Neural cell (in vitro differentiated cells): Measurements from ENCODE around the gene MLLT1. TPM values are rescaled to one million over a fixed set of nuclear protein-coding genes. Genes with fewer than 3 reads are reported as not detected.

ENCODE experiments used
- H2AFZ ChIP-seq: fragments of 200-600, 300-800 bp; sonication (generic), shearing (Covaris generic); 2 replicates; pipeline ENCODE4 v1.6.0; 2014; ENCODE audit warnings: low read depth, mild to moderate bottlenecking, antibody characterized with exemption, low read length, moderate library complexity
- H3F3A ChIP-seq: fragments of 200-600 bp; shearing (Covaris generic); 2 replicates; pipeline ENCODE4 v1.6.1; 2016; ENCODE audit warnings: mild to moderate bottlenecking, moderate library complexity, mixed read lengths, antibody characterized with exemption, low read length; ENCODE audit not compliant: insufficient read depth, poor library complexity, severe bottlenecking
- H3K27ac ChIP-seq: fragments of 200-600, 300-800 bp; sonication (generic), shearing (Covaris generic); 2 replicates; pipeline ENCODE4 v1.5.1; 2014; ENCODE audit warnings: mild to moderate bottlenecking, low read length, moderate library complexity
- H3K27me3 ChIP-seq: fragments of 300-800, 200-600 bp; sonication (generic), shearing (Covaris generic); 2 replicates; pipeline ENCODE4 v1.6.0; 2014; ENCODE audit warnings: mild to moderate bottlenecking, low read depth, low read length, moderate library complexity; ENCODE audit not compliant: insufficient read depth
- H3K36me3 ChIP-seq: fragments of 300-800, 200-600 bp; sonication (generic), shearing (Covaris generic); 2 replicates; pipeline ENCODE4 v1.5.1; 2014; ENCODE audit warnings: mild to moderate bottlenecking, antibody characterized with exemption, low read length, moderate library complexity; ENCODE audit not compliant: insufficient read depth
- H3K4me2 ChIP-seq: fragments of 300-800, 200-600 bp; sonication (generic), shearing (Covaris generic); 2 replicates; pipeline ENCODE4 v1.6.0; 2014; ENCODE audit warnings: mild to moderate bottlenecking, low read length
- H3K4me3 ChIP-seq: fragments of 300-800, 200-600 bp; sonication (generic), shearing (Covaris generic); 2 replicates; pipeline ENCODE4 v1.5.1; 2014; ENCODE audit warnings: mild to moderate bottlenecking, low read length, moderate library complexity
- H3K79me2 ChIP-seq: fragments of 200-600 bp; shearing (Covaris generic); replicated peaks from 2 replicates; pipeline ENCODE4 v1.6.0; 2014; ENCODE audit warnings: mild to moderate bottlenecking, low read length, moderate library complexity; ENCODE audit not compliant: insufficient read depth
- H3K9ac ChIP-seq: fragments of 300-800, 200-600 bp; sonication (generic), shearing (Covaris generic); 2 replicates; pipeline ENCODE4 v1.6.1; 2016; ENCODE audit warnings: mild to moderate bottlenecking, low read length, mixed read lengths
- H3K9me2 ChIP-seq: fragments of 200-600 bp; shearing (Covaris generic); 2 replicates; pipeline ENCODE4 v1.6.1; 2016; ENCODE audit warnings: mild to moderate bottlenecking, low read length, mixed read lengths; ENCODE audit not compliant: insufficient read depth
- H3K9me3 ChIP-seq: fragments of 200-600, 300-800 bp; sonication (generic), shearing (Covaris generic); 2 replicates; pipeline ENCODE4 v1.6.1; 2016; ENCODE audit warnings: mild to moderate bottlenecking, mixed run types, low read length, moderate library complexity, mixed read lengths
- H4K20me1 ChIP-seq: fragments of 200-600 bp; shearing (Covaris generic); 2 replicates; pipeline ENCODE4 v1.6.1; 2016; ENCODE audit warnings: mild to moderate bottlenecking, mixed run types; ENCODE audit not compliant: insufficient read depth
- EP300 ChIP-seq: fragments of 450-650 bp; conservative IDR thresholded peaks from 2 replicates; pipeline ENCODE4 v1.6.1; 2014; ENCODE audit warnings: antibody characterized with exemption, mild to moderate bottlenecking, moderate library complexity; ENCODE audit not compliant: poor library complexity, severe bottlenecking
- EZH2 ChIP-seq: fragments of 200-600, 300-800 bp; shearing (Covaris generic), sonication (generic); IDR thresholded peaks from 2 replicates; pipeline ENCODE4 v1.6.1; 2014; ENCODE audit warnings: antibody characterized with exemption, low read length, borderline replicate concordance, mild to moderate bottlenecking; ENCODE audit not compliant: insufficient read depth, poor library complexity, severe bottlenecking
- MXI1 ChIP-seq: fragments of 450-650 bp; conservative IDR thresholded peaks from 2 replicates; pipeline ENCODE4 v1.6.1; 2014; ENCODE audit warnings: antibody characterized with exemption, mild to moderate bottlenecking; ENCODE audit not compliant: poor library complexity, severe bottlenecking
- POLR2AphosphoS5 ChIP-seq: IDR thresholded peaks from 2 replicates; pipeline ENCODE4 v1.6.1; 2012
- RAD21 ChIP-seq: fragments of 450-650 bp; conservative IDR thresholded peaks from 2 replicates; pipeline ENCODE4 v1.6.1; 2014; ENCODE audit warnings: antibody characterized with exemption, mild to moderate bottlenecking, moderate library complexity
- SMC3 ChIP-seq: fragments of 450-650 bp; conservative IDR thresholded peaks from 2 replicates; pipeline ENCODE4 v1.6.1; 2014; ENCODE audit warnings: antibody characterized with exemption, mild to moderate bottlenecking, moderate library complexity; ENCODE audit not compliant: poor library complexity
- TAF1 ChIP-seq: IDR thresholded peaks from 2 replicates; pipeline ENCODE4 v1.6.1; 2012; ENCODE audit warnings: low read depth
- polyA plus RNA-seq: library from polyadenylated mRNA; depleted of rRNA; stranded (reverse); fragments of >200 nt; gene quantifications from 2 replicates; pipeline ENCODE4 v1.2.3, GENCODE V29; 2014
- TF ChIP-seq, protein P1 (sequence below): fragments of 450-650 bp; IDR thresholded peaks from 2 replicates; pipeline ENCODE4 v1.5.1; 2014; ENCODE audit warnings: antibody characterized with exemption, mild to moderate bottlenecking, moderate library complexity; ENCODE audit not compliant: poor library complexity, severe bottlenecking
- TF ChIP-seq, protein P2 (sequence below): IDR thresholded peaks from 2 replicates; pipeline ENCODE4 v1.6.1; 2012; ENCODE audit warnings: borderline replicate concordance

Gene MLLT1
- polyA plus RNA-seq, 1 donor from 2014 or later: 34.0 TPM

DNA sequence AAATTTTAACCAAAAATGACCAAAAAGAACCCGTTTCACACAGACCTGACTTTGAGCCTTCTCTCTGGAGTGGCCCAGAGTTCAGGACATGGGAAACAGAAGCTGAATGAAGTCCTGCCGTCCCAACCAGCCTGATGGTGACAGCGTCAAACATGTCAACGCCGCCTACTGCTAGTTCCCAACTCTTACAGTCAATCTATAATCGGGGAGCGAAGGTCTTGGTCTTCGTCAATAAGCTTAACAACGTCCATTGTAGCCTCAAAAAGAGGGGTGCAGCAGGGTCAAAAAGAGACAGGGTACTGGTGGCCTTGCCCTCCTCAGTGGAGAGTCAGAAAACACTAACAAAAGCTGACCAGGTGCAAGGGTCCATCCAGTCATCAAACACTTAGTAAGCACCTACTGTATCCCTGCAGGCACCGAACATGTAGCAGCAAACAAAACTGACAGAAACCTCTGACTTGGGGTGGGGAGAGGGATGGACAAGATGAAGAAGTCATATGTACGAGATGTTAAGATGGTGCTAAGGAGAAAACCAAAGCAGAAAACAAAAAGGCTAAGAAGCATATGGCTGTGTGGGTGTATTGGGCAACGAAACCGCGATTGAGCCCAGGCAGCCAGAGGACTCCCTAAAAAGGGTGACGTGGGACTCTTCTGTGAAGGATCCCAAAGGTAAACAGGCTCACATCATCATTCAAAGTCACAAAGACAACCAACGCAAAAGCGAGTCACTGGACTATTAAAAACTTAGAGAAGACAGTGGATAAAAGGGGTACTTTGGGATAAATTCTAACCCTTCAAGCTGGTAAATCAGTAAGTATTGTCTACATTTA, 12.0 kb downstream of the MLLT1 start:
- TF ChIP-seq EP300: no peak
- TF ChIP-seq EZH2: no peak
- TF ChIP-seq, protein P1, sequence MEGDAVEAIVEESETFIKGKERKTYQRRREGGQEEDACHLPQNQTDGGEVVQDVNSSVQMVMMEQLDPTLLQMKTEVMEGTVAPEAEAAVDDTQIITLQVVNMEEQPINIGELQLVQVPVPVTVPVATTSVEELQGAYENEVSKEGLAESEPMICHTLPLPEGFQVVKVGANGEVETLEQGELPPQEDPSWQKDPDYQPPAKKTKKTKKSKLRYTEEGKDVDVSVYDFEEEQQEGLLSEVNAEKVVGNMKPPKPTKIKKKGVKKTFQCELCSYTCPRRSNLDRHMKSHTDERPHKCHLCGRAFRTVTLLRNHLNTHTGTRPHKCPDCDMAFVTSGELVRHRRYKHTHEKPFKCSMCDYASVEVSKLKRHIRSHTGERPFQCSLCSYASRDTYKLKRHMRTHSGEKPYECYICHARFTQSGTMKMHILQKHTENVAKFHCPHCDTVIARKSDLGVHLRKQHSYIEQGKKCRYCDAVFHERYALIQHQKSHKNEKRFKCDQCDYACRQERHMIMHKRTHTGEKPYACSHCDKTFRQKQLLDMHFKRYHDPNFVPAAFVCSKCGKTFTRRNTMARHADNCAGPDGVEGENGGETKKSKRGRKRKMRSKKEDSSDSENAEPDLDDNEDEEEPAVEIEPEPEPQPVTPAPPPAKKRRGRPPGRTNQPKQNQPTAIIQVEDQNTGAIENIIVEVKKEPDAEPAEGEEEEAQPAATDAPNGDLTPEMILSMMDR: no peak
- TF ChIP-seq RAD21: no peak
- no peak for TF ChIP-seq SMC3
- TF ChIP-seq MXI1: no peak
- TF ChIP-seq TAF1: no peak
- no peak for TF ChIP-seq POLR2AphosphoS5
- TF ChIP-seq, protein P2, sequence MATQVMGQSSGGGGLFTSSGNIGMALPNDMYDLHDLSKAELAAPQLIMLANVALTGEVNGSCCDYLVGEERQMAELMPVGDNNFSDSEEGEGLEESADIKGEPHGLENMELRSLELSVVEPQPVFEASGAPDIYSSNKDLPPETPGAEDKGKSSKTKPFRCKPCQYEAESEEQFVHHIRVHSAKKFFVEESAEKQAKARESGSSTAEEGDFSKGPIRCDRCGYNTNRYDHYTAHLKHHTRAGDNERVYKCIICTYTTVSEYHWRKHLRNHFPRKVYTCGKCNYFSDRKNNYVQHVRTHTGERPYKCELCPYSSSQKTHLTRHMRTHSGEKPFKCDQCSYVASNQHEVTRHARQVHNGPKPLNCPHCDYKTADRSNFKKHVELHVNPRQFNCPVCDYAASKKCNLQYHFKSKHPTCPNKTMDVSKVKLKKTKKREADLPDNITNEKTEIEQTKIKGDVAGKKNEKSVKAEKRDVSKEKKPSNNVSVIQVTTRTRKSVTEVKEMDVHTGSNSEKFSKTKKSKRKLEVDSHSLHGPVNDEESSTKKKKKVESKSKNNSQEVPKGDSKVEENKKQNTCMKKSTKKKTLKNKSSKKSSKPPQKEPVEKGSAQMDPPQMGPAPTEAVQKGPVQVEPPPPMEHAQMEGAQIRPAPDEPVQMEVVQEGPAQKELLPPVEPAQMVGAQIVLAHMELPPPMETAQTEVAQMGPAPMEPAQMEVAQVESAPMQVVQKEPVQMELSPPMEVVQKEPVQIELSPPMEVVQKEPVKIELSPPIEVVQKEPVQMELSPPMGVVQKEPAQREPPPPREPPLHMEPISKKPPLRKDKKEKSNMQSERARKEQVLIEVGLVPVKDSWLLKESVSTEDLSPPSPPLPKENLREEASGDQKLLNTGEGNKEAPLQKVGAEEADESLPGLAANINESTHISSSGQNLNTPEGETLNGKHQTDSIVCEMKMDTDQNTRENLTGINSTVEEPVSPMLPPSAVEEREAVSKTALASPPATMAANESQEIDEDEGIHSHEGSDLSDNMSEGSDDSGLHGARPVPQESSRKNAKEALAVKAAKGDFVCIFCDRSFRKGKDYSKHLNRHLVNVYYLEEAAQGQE: no peak
- Histone ChIP-seq H3F3A (no peaks in the 10 kb centered on the region), H4K20me1 (peaks cover 5% of the 10 kb centered on the region), H3K4me3 (no peak overlapping the region), H3K9ac (no peak overlapping the region), H3K27ac (no peak overlapping the region), H3K9me2 (no peaks in the 10 kb centered on the region), H3K36me3 (no peaks in the 10 kb centered on the region), H3K4me2 (no peak overlapping the region), H3K79me2 (peaks cover 38% of the 10 kb centered on the region), H3K9me3 (no peaks in the 10 kb centered on the region), H2AFZ (no peak overlapping the region), H3K27me3 (no peaks in the 10 kb centered on the region)

DNA sequence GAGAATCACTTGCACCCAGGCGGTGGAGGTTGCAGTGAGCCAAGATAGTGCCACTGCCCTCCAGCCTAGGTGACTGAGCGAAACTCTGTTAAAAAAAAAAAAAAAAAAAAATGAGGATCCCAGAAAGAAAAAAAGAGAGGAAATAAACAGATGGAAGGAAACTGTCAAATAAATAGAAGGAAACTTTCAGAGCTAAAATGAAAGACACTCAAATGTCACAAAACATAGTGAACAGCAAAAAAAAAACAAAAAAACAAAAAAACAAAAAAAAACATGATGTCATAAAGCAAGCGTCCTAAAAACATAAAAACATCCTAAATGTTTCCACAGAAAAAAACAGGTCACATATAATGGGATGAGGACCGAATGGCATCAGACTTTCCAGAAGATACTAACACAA, 15.0 kb downstream of the MLLT1 start:
- TF ChIP-seq, protein P2: no peak
- TF ChIP-seq SMC3: no peak
- no peak for TF ChIP-seq EZH2
- no peak for TF ChIP-seq TAF1
- TF ChIP-seq EP300: no peak
- TF ChIP-seq POLR2AphosphoS5: no peak
- TF ChIP-seq MXI1: no peak
- no peak for TF ChIP-seq RAD21
- TF ChIP-seq, protein P1: no peak
- H3K4me2 ChIP-seq: no peak overlapping the region
- H3K79me2 ChIP-seq: peaks cover 13% of the 10 kb centered on the region
- no peaks in the 10 kb centered on the region for H3F3A ChIP-seq
- no peaks in the 10 kb centered on the region for H4K20me1 ChIP-seq
- no peaks in the 10 kb centered on the region for H3K27me3 ChIP-seq
- no peaks in the 10 kb centered on the region for H3K36me3 ChIP-seq
- no peak overlapping the region for H3K27ac ChIP-seq
- no peak overlapping the region for H2AFZ ChIP-seq
- no peak overlapping the region for H3K4me3 ChIP-seq
- no peak overlapping the region for H3K9ac ChIP-seq
- no peaks in the 10 kb centered on the region for H3K9me3 ChIP-seq
- no peaks in the 10 kb centered on the region for H3K9me2 ChIP-seq
